GM18499 (cell line): ENCODE data around the gene CD72.
"Not testable (repeated sequence)": the region's sequence is repeated elsewhere in the genome, so short reads cannot be mapped to it uniquely, and the experiment has no call there.

Experiments
- ATAC-seq: cut with Tn5 transposase; IDR thresholded peaks from one replicate; pipeline ENCODE4 v1.9.1; 2021; ENCODE audit warnings: moderate number of reproducible peaks; ENCODE audit not compliant: insufficient read depth, unreplicated experiment

The CD72 gene

GRCh38 chr9:35618854-35619799, 914 bp upstream of the CD72 start:
- ATAC-seq = peak; percentile 25

- ATAC-seq = no peak
Measured at GRCh38 chr9:35617548-35617947, 665 bp downstream of the CD72 start.

GRCh38 chr9:35616681-35617459, 1.3 kb downstream of the CD72 start:
- ATAC-seq = no peak

- no peak for ATAC-seq
Measured at GRCh38 chr9:35615981-35616680, 2.1 kb downstream of the CD72 start.

GRCh38 chr9:35612843-35613242, 5.4 kb downstream of the CD72 start:
- no peak for ATAC-seq

GRCh38 chr9:35612066-35612465, 6.1 kb downstream of the CD72 start:
- ATAC-seq = not testable (repeated sequence)

GRCh38 chr9:35611230-35611797, 6.9 kb downstream of the CD72 start:
- no peak for ATAC-seq

GRCh38 chr9:35609820-35610163, 8.4 kb downstream of the CD72 start:
- no peak for ATAC-seq

GRCh38 chr9:35609001-35609819, 9.0 kb downstream of the CD72 start:
- ATAC-seq = no peak

- ATAC-seq = no peak
Measured at GRCh38 chr9:35608221-35608620, 10.0 kb downstream of the CD72 start.

GRCh38 chr9:35606726-35607125, 11.5 kb downstream of the CD72 start:
- ATAC-seq = no peak

DNA sequence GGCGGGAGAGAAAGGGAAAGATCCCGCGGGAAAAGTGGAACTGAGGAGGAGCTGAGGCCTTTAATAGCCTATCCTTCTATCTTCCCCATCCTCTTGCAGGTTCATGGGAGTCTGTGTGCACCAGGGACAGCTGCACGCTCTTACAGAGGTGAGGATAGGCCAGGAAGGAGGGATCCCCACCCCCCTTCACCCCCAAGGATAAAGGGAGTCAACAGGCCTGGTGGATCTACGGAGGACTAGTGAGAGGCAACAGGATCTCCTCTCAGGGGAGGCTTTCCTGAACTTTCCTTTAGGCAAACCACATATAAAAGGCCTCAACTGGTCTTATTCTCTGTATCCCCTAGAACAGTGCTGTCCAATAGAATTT, 12.1 kb downstream of the CD72 start:
- no peak for ATAC-seq

DNA sequence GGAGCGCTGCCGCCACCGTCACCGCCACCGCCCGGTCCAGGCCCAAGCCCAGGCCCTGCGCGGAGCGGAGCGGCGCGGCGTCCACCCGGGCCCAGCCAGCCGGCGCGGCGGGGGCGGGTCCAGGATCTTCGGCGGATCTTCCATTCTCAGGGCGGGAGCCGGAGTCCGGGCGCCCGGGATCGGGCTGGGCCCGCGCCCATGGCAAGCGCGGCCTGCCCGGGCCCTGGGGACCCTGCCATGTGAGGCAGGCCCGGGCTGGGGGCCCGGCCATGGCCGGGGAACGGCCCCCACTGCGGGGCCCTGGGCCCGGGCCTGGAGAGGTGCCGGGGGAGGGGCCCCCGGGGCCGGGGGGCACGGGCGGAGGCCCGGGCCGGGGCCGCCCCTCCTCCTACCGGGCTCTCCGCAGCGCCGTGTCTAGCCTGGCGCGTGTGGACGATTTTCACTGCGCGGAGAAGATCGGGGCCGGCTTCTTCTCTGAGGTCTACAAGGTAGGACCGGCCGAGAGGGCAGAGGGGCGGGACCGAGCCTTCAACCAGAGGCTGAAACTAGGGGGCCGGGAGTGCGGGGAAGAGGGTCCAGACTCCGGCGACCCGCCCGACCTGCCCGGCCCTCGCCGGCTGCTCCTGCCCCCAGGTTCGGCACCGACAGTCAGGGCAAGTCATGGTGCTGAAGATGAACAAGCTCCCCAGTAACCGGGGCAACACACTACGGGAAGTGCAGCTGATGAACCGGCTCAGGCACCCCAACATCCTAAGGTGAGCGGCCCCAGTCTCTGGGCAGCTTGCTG, 12.7 kb downstream of the CD72 start:
- no peak for ATAC-seq

- no peak for ATAC-seq
Measured at GRCh38 chr9:35604578-35605350, 13.4 kb downstream of the CD72 start, which contains the start of gene TESK1. TESK1 (plus strand) TSS chr9:35605262; CDS start chr9:35605620, 358 bp downstream.

DNA sequence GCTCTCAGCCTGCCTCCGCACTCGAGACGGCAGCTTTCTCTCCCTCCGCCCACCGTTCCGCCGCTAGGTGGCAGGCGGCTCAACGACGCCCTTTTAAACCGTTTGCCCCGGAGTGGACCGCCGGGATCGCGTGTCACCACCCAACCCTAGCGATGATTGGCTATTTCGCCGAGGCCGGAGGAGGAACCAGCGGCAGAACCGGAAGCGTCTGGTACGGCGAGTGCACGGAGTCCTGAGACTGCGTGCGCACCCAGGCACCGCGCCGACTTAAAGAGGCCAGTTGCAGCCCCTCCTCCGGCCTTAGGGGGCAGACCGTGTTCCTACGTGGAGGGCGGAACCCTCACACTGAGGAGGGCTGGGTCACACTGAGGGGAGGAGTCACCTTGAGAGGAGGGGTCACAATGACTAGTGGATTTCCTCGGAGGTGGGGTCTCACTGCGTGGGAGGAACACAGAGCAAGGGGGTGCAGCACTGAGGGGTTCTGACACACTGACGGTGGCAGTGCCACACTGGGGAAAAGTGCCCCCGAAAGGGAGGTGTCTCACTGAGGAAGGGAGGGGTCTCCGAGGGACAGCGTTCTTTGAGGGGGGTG, 14.1 kb downstream of the CD72 start:
- ATAC-seq = peak; percentile 88

GRCh38 chr9:35603506-35603985, 14.7 kb downstream of the CD72 start:
- ATAC-seq = peak; percentile 0

DNA sequence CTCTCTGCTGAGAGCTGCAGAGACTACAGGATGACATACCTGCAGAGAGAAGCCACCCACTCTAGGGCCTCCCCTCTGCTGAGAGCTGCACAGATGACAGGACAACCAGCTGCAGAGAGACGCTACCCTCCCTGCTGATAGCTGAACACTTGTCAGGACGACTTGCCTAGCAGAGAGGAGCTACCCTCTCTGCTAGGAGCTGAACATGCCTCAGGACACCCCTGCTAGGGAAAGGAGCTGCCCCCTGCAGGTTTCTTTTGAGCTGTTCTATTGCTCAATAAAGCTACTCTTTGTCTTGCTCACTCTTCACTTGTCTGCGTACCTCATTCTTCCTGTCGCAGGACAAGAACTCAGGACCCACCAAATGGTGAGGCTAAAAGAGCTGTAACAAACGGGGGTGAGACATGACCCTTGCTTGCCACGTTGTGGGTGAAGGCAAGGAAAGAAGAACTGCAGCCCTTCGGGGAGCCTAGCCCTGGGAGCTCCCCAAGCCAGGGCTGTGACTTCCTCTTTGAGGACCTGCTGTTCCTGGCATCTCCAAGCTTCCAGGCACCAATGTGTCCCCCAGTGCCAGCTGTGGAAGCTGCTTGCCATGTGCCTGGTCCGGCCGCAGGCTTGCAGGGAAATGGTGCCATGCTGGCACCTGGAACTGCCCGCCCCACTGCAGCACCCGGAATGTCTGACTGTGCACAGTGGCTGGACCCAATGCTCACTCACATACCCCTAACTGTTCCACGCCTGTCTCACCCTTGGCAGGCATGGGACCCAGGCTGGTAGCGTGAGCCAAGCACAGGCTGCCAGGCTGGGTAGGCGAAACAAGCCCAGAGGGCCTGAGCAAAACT, 18.2 kb downstream of the CD72 start:
- ATAC-seq = no peak
